ENCODE measurements around the gene CHN1. TPM values are rescaled to one million over a fixed set of nuclear protein-coding genes. Genes with fewer than 3 reads are reported as not detected.

CHN1 gene
- total and polyA plus RNA-seq, 2 of the 8 experiments (the other 6 are each of a cell fraction or from before 2014, with no cell fraction given), result 54.0 to 65.7 TPM

DNA sequence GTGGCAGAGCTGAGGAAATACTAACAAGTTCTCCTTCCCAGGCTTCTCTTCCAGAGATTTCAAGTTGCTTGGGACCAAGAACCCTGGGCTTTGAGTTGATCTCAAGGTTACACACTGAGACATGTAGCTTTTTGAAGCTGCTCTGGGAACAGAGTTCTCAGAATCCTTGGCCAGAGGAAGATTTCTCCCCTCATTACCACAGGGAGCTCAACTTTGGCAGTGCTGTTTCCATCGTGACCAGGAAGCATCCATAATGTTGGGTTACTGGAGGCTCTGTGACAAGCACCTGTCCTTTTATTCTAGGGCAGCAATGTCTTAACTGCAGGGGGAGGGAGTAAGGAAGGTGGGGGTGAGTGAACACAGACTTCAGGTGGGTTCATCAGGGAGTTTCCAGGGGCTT, 199.4 kb downstream of the CHN1 start:
- no peak overlapping the region for H3K4ac ChIP-seq (replicated peaks; ENCODE audit: insufficient read length, low read depth, low read length)
- TF ChIP-seq, protein P1, sequence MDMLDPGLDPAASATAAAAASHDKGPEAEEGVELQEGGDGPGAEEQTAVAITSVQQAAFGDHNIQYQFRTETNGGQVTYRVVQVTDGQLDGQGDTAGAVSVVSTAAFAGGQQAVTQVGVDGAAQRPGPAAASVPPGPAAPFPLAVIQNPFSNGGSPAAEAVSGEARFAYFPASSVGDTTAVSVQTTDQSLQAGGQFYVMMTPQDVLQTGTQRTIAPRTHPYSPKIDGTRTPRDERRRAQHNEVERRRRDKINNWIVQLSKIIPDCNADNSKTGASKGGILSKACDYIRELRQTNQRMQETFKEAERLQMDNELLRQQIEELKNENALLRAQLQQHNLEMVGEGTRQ (IDR thresholded peaks at IDR 0.05; ENCODE audit: low read length), result no peak
- TF ChIP-seq PHF8 (conservative IDR thresholded peaks at IDR 0.05; ENCODE audit: low read depth, low read length) (no peak), SIN3A (conservative IDR thresholded peaks at IDR 0.05 in 1 of 2, IDR thresholded peaks at IDR 0.05 in 1 of 2; ENCODE audit: low read depth in 1 of 2, low read length in 2 of 2) (no peak), MAX (IDR thresholded peaks at IDR 0.05) (no peak), CREB1 (IDR thresholded peaks at IDR 0.05) (no peak)
- no peak overlapping the region for H2BK12ac ChIP-seq (ENCODE audit: low read depth, low read length)
- H2BK5ac ChIP-seq (ENCODE audit: low read depth, low read length), result no peak overlapping the region
- no peak overlapping the region for H3K56ac ChIP-seq (replicated peaks; ENCODE audit: insufficient read length, low read depth, low read length)
- H3K14ac ChIP-seq (ENCODE audit: insufficient read length), result no peak overlapping the region
- no peak overlapping the region for H3K4me3 ChIP-seq (ENCODE audit: extremely low read depth in 1 of 4, insufficient read depth in 2 of 4, low read depth in 3 of 4, low read length in 4 of 4)
- H3K4me1 ChIP-seq (replicated peaks in 1 of 4; ENCODE audit: control insufficient read depth in 3 of 4, insufficient read depth in 4 of 4, low read length in 3 of 4), result 0 out of 7 replicates have a peak, but pooled peaks cover 0 to 2% (median 0%) of the 10 kb centered on the region in 4 experiments
- no peak overlapping the region for H3K9ac ChIP-seq (replicated peaks in 1 of 4; ENCODE audit: extremely low read depth in 1 of 4, low read depth in 3 of 4, low read length in 3 of 4)
- no peak overlapping the region for H2AK5ac ChIP-seq (ENCODE audit: low read depth, low read length)
- no peak overlapping the region for H3K4me2 ChIP-seq (ENCODE audit: insufficient read depth in 1 of 2, low read depth in 2 of 2, low read length in 2 of 2)
- H2BK120ac ChIP-seq (replicated peaks; ENCODE audit: low read depth, low read length), result no peak overlapping the region
- ChIA-PET CTCF (ENCODE audit: partially characterized antibody) (interaction anchor here (0.7 to 3.6 kb wide), 7 partner anchors 11 to 200 kb away, joined by 3 to 16 read pairs (median 4); no protein-coding TSS in a partner anchor), POLR2A (ENCODE audit: partially characterized antibody) (interaction anchor here (1.0 to 3.4 kb wide), 3 partner anchors 9 to 17 kb away, joined by 3 to 16 read pairs (median 7); no protein-coding TSS in a partner anchor)
- peaks cover 0 to 33% (median 19%) of the 10 kb centered on the region in 4 experiments; a peak in 5 of 8 replicates for H3K36me3 ChIP-seq (ENCODE audit: control insufficient read depth in 2 of 4, insufficient read depth in 4 of 4, low read length in 3 of 4)
- H2BK15ac ChIP-seq (ENCODE audit: low read length), result no peak overlapping the region
- H3K79me1 ChIP-seq (ENCODE audit: low read depth, low read length), result no peaks in the 10 kb centered on the region
- DNase-seq (ENCODE audit: low read depth in 1 of 2, low spot score in 2 of 2) (no peak), FAIRE-seq (no peak)
- H2BK20ac ChIP-seq (ENCODE audit: low read length), result no peak overlapping the region
- 100% methylated on average over 1 of the region's 1 CpG; no CpG with 5 or more reads in 1 of the 2 experiments for WGBS, 2 experiments (ENCODE audit: extremely low coverage in 1 of 2, insufficient coverage in 1 of 2, insufficient read length in 1 of 2, insufficient replicate concordance in 2 of 2, low coverage in 1 of 2, low lambda C conversion rate in 2 of 2, missing lambda C conversion rate in 1 of 2)
- H4K20me1 ChIP-seq (replicated peaks in 1 of 2; ENCODE audit: control insufficient read depth in 1 of 2, insufficient read depth in 2 of 2, low read length in 2 of 2), result no peaks in the 10 kb centered on the region
- no peaks in the 10 kb centered on the region for H3K79me2 ChIP-seq (ENCODE audit: control insufficient read depth in 1 of 2, insufficient read depth in 2 of 2, low read length in 2 of 2)
- H4K5ac ChIP-seq (ENCODE audit: insufficient read length, low read depth, low read length), result no peak overlapping the region
- no peak overlapping the region for H3K18ac ChIP-seq (ENCODE audit: extremely low read depth, low read length)
- H2AFZ ChIP-seq (ENCODE audit: low read length), result no peak overlapping the region
- no peak overlapping the region for H4K8ac ChIP-seq (ENCODE audit: extremely low read depth, insufficient read depth, low read length)
- H3K27me3 ChIP-seq (replicated peaks in 1 of 4; ENCODE audit: control insufficient read depth in 3 of 4, extremely low read depth in 1 of 4, insufficient read depth in 3 of 4, low read length in 3 of 4), result no peaks in the 10 kb centered on the region
- H4K91ac ChIP-seq (replicated peaks; ENCODE audit: insufficient read length, low read length), result no peak overlapping the region
- no peaks in the 10 kb centered on the region; the same call in 1 of the 2 replicates for H3K23me2 ChIP-seq (ENCODE audit: low read depth, low read length)
- H3K9me3 ChIP-seq (ENCODE audit: insufficient read depth in 2 of 2, low read depth in 1 of 2, low read length in 1 of 2), result no peaks in the 10 kb centered on the region
- H3K27ac ChIP-seq (ENCODE audit: low read depth, low read length), result no peak overlapping the region
- H3K23ac ChIP-seq (ENCODE audit: insufficient read length), result no peak overlapping the region

Measured in H1 (cell line).